Activated CD8-positive, alpha-beta memory T cell treated with anti-CD3 and anti-CD28 coated beads, Interleukin-2, amount 50 U/mL, for 24 hours (primary cell): Measurements from ENCODE around the gene LRBA.
"Not testable (repeated sequence)": the region's sequence is repeated elsewhere in the genome, so short reads cannot be mapped to it uniquely, and the experiment has no call there.

Experiments used
- DNase-seq: peaks from one replicate; pipeline ENCODE4 v3.0.0-alpha.2; 2020; ENCODE audit errors: extremely low read depth

The LRBA gene

DNA sequence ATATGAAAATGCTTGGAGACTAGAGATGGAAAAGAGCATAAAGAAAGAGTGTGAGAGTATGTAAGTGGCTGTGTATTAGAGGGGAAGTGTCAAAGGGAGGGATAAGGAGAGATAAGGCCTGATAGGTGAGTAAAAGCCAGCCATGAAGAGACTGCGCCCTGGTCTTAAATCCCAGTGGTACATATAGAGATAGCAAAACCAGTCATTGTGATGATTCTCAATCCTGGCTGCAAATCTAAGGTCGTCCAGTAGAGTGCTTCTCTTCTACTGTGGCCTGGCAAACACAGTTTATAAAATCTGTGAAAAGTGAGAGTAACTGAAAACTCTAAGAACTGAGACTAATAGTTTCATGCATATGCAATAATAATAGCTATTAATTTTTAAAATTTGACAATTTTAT, 346.3 kb downstream of the LRBA start:
- no peak for DNase-seq

DNA sequence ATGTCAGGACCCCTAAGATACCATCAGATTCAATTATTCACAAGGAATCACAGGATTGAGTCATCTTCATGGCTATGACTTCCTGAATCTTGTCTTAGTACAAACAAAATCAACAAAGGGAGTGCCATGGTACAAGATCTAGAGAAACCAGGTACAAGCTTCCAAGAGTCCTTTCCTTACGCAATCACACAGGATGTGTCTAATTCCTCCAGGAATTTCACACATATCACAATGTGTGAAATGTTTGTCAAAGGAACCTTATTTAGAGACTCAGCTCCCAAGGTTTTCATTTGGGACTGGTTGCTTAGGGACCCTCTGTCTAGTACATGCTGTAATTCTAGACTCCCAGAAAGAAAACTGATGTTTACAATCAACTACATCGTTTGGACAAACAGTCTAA, 350.1 kb downstream of the LRBA start:
- no peak for DNase-seq

DNA sequence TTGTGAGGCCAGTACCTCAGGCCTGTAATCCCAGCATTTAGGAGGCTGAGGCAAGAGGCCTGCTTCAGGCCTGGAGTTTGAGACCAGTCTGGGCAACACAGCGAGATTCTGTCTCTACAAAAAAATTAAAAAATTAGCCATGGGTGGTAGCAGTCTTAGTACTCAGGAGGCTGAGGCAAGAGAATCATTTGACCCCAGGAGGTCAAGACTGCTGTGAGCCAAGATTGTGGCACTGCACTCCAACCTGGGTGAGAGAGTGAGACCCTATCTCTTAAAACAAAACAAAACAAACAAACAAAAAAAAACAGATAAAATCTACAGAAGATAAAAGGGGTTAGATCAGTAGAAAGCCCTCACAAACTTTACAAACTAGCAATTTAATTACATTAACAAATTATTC, 352.4 kb downstream of the LRBA start:
- DNase-seq, result no peak

DNA sequence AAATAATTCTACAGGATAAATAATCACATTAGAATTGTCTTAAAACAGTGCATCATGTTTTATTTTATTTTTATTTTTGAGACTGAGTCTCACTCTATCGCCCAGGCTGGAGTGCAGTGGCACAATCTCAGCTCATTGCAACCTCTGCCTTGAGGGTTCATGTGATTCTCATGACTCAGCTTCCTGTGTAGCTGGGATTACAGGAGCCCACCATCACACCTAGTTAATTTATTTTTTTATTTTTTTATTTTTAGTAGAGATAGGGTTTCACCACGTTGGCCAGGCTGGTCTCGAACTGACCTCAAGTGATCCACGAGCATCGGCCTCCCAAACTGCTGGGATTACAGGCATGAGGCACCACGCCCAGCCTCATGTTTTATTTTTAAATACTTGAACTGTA, 353.5 kb downstream of the LRBA start:
- not testable (repeated sequence) for DNase-seq

DNA sequence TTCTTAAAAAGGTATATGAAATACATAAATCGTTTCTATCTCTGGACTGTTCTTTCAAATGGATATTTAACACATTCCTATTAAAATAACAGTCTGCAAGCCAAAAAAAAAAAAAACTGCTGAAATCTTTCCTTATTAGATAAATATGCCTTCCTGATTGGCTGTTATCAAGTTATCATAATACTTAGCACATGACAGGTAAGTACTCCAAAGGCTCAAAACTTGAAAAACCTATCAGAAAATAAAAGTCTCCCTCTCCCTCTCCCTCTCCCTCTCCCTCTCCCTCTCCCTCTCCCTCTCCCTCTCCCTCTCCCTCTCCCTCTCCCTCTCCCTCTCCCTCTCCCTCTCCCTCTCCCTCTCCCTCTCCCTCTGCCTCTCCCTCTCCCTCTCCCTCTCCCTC, 356.8 kb downstream of the LRBA start:
- not testable (repeated sequence) for DNase-seq

DNA sequence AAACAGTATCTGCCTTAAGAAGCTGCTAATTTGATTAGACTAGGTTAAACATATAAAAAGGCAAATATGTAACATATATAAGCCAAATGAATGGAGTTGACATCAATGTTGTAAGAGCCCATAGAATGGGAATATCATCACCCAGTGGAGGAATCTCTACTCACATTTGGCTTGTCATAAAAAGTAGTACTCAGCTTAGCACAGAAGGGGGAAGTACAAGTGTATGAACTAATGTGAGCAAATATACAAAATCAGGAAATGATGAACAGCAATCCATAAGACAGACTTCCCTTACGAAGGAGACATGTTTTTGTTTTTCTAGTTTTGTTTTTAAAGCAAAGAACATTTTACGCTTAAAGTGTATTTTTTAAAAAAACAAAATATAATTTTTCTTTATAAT, 358.2 kb downstream of the LRBA start:
- DNase-seq, result no peak

DNA sequence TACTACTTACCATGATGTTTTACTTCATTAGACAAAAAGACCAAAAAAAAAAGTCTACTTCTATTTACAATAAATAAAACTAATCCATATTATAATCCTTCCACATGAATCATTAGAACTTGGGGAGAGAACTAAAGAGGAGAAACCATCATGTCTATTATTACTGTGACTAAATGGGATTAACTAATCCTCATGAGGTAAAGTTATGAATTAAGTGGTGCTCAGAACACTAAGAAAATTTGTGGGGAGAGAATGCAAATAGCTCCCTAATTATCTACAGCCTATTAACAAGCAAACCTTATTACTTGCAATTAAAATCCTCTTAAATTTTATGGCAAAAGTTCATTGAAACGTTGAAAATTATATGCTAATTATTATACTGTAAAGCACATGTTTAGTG, 364.3 kb downstream of the LRBA start:
- DNase-seq, result no peak

DNA sequence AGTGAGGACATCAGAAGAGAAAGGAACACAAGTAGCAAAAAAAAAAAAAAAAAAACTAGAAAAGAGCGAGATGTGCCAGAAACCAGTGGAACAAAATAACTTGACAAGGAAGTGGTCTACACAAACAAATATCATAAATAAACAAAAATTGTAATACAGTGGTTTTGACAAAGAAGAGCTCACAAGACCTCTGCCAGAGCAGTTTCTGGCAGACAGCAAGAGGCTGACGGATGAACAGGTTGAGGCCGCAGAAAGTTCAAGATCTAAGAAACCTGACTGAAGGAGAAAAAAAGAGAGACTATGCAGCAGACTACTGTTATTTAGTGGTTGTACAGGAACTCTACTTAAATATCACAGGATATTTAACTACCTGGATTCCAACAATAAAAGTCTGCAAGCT, 367.0 kb downstream of the LRBA start:
- DNase-seq, result no peak

DNA sequence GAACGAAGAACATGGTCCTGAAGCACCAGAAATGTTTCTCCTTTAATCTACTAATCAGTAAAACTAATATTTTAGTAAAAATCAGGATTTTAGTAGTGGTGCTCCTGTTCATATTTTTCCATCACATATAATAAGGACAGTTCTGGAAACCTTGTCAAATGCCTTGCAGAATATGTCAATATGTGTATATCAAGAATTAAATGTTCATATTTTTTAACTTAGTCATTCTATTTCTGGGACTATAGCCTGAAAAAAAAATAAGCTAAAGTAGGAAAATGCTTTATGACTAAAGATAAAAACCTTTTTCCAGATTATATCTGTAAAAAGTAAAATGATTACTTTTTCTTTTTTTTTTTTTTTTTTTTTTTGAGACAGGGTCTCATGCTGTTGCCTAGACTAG, 368.1 kb downstream of the LRBA start:
- DNase-seq, result no peak

DNA sequence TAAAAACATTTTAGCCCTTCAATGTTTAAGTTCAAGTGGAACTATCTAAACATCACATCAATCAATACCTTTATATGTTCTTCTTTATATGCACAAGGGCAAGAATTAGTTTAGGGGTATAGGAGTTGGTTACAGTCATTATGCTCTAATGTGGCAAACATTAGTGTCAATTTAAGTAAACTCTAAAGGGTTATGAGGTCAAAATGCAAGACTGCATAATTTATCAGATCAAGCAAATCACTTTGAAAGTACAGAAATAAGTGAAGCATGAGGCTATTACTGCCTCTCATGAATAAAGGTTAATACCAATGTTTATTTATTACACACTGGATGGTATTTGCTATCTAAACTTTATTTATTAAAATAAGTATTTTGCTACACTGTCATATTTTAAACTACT, 373.5 kb downstream of the LRBA start:
- DNase-seq, result no peak

DNA sequence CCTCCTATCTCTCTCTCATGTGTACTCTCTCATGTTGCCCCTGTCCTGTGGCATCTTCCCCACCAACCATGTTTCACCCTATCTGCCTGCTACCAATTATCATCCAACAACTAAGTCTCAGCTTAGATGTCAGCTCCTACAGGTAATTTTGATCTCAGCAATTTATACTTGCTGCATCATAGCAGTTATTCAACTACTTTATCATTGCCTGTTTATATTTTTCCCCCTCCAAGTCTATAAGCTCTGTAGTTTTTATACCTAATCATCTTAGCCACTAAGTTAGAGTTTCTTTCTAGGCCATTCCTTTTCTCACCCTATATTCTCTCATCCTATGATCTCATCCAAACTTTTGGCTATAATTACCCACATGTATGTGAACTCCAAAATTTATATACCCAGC, 382.4 kb downstream of the LRBA start:
- no peak for DNase-seq

DNA sequence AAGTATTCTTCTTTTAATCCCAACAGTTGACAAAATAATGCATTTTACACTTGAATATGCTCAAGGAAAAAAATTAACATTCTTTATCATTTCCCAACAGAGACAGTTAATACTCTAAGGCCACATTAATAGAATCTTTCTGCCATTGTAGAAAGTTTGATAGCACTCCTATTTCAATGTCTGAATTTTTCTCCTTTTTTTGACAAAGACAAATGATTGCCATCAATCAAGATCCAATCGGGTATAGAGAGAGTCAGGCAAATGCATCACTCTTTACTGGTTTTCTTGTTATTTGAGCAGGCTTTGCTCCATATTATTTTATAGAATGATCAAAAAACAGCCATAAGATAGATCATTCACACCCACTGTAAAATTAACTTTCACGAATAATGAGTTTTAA, 387.0 kb downstream of the LRBA start:
- no peak for DNase-seq

DNA sequence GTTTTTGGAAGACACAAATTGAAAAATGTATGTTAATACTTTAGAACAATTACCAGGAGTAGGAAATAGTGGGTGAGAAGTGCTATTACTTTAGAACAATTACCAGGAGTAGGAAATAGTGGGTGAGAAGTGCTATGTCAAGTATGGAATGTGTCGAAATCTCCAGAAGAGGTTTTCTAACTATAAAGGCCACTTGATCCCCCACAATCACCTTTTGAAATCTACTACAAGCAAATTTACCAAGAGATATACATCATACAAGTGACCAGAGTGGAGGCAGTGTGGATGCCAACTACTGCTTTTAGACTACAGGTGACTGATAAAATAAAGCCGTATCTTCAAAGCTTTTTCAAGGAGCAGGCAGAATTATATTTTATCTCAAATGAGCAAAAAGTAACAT, 390.1 kb downstream of the LRBA start:
- DNase-seq, result no peak

DNA sequence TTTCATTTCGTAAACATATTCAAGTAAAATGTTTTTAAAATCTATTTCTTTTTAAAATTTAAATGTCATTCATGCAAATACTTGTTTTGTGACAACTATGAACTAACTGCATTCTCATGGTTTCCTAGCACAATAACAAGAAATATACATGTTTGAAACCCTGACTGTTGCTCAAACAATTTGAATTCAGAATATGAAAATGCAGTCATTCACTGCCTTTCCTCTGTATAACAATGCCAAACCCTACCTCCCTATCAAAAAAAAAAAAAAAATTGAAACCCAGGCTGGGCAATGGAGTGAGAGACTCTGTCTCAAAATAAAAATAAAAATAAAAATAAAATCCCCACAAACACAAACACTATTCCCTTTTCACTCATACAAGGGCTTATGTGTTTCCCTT, 391.0 kb downstream of the LRBA start:
- no peak for DNase-seq

DNA sequence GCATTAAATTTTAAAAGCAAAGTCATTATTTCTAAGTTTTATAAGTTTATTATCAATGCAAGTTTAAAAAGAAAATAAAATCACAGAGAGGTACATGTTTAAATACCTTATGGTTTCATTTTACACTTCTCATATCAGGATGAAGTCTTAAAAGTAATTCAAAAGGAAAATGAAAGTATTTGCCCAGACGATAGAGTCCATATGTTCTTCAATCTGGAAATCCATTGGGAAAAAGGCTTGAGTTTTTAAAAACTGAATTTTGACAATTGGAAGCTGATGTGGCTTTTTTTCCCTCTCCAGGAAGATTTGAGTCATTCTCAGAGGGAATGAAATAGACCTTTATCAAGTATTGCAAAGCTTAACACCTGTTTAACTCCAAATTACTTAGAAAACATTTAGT, 396.0 kb downstream of the LRBA start:
- DNase-seq, result no peak

DNA sequence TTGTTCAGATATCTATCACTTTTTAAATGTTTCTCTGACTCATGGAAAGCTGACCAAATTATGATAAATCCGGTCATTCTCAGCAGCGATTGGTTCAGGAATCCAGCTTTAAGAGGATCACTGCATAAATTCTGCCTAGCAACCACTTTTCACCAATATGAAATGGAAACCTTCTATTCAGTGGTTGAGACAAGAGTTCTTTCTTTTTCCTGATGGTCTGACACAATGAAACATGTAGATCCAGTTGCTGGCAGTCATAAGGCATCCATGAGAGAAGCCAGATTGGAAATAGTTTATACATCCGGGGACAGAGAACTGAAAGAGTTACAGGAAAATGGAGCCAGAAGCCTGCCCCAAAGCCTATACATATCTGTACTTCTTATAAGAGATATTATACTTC, 406.0 kb downstream of the LRBA start:
- DNase-seq, result no peak

DNA sequence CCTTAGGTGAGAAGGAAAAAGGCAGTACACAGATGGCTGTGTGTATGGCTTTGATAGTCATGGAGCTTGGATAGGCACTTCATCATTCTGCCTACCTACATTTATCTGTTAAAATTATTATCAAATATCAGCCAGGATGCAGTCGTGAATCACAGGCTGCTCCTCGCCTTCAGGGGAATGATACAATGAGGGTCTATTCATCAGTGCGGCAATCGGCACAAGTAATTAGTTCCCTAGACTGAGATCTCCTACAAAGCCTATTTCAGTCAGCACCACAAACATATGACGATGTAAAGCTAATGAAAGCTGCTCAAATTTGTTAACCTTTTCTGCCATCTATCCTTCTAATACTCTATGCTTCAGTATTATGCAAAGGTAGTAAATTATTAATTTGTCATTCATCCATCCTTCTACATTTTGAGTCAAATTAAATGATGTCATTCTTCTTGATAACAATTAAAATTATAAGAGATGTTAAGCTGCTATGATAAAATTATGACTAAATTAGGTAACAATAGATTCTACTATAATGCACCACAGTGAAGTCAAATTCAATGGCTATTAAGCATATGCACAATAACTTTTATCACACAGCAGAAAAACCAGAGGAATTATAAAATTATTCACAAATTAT, 414.2 kb downstream of the LRBA start:
- DNase-seq, result no peak

DNA sequence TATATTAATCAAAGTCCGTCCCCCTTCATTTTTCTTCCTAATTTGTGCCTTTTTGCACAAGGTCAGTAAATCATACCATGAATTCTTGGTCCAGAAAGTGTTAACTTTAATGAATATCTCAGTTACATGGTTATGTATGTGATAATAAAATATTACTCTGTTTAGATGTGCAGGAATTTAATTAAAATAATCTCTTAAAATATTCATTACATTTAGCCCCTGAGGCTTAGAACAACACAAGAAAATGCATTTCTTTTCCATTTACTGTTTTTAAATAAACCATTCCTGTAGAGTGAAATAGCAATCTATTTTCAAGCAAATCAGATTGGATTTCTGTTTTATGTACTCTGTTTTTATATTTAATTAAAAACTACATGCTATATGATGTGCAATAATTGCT, 415.5 kb downstream of the LRBA start:
- DNase-seq, result no peak

DNA sequence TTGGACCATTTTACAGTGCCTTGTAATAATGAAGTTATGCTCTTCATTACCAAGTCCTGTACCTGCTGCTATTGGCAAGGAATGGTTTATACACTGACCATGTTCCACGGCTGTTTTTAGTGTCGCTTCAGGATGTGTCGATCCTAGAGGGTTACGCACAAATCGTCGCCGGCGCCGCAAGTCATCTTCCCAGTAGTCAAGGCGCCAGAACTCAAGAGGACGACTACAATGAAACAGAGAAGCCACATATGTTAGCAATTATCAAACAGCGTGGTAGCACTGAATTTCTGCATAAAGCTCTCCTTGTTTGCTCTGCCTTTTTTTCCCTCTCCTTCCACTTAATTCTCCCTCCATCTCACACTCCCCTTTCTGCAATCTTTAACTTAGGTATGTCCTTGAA, 416.2 kb downstream of the LRBA start:
- DNase-seq, result no peak

DNA sequence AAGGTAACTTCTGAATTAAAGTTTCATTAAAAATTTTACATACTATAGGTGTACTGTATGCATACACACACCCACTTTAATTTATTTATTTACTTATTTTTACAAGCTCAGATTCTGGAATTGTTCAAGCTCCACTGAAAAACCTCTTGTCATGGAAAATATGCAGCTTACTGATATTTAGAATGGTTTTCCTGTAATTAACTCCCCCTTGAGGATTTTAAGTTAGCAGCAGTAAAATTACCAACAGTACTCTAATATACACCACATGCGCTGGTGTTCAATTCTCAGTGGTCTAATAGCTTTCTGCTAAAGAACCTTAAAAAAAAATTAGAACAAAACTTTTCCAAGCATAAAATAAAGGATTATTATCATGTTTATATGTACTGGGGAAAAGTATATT, 421.1 kb downstream of the LRBA start:
- no peak for DNase-seq

DNA sequence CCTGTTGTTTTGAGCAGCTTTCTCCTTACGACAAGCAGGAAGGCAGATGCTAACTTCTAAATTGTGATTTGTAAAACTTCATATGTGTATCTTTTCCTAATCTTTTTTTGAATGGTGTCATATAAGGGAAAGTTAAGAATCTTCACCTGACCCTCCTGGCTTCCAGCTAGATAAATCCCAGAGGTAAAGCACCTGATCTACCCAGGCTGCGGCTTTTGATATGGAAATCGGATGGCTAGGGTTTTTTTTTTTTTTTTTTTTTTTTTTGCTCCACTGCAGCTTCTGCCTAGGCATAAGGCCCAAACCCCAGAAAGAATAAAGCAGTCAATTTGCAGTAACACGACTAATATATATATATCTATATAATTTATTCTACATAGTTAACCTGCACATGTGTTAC, 423.2 kb downstream of the LRBA start:
- DNase-seq, result no peak

DNA sequence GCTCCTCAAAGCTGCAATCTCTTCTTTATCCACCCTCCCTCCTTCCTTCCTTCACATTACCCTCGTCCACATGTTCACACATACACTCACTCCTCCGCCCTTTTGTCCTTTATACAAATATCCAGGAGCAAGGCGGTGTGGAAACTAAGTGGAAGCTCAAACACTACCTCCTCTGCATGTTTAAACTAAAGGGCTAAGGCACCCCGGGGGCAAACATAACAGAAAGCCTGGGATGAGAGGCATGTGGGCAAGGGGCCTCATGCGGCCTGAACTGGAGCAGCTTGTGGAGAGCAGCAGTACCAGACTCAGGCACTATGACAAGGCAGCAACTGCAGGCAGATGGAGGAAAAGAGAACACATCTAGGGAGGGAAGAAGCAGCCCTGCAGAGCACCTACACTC, 423.7 kb downstream of the LRBA start:
- no peak for DNase-seq

DNA sequence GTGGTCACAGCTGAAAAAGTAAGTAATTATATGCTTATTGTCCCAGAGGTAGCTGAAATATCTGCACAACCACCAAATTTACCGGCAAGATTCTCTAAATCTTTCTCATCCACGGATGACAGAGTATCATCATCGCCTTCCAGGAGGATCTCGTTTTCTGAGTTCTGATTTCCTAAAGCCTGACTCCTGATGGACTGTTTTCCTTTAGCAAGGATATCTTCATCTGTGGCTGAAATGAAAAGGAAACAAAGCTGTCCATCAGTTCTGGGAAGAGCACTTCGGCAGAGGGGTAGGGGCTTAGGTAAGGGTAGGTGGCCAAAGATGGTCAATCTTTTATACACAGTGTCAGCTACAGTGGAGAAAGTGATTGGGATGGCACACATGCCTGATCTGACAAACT, 424.5 kb downstream of the LRBA start:
- DNase-seq, result no peak

DNA sequence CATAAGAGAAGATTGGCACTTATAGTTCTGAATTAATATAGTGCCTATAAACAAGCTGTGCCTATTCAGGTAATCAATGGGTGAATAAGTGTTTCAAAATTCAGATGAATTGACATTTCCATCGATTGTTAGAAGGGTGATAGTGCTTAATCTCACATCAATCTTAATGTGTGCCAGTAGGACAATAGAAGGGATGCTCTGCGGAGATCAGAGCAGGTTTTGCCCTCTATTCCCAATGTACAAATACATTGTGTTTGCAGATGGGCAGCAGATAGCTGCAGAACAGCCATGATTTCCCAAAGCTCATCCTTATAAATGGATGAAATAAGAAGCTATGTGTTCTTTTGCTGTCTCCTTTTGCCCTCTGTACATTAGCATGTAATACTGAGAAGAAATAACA, 425.9 kb downstream of the LRBA start:
- DNase-seq, result no peak

DNA sequence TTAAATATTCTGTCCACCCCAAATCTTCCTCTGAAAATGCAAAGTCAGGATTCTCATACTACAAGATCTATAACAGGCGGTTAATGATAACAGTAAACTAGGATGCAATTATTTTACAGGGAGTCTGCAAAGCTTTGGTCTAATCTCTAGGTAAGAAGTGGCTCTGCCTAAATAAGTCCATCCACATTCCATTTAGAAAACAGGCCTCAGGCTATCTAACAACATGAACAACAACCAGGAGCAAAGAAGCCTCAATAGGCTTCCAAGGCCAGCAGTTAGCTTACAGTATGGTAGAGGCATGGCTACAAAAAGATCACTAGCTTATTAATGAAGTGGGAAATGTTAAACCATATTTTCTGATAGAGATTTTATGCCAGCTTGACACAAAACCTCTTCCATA, 426.8 kb downstream of the LRBA start:
- no peak for DNase-seq
